NB4 (cell line): ENCODE data around the gene PHGDH.
"Not testable (repeated sequence)": the region's sequence is repeated elsewhere in the genome, so short reads cannot be mapped to it uniquely, and the experiment has no call there.

Source experiments
- DNase-seq: peaks from one replicate; pipeline ENCODE4 v3.0.0; 2010; ENCODE audit warnings: low read depth
- H3K4me3 ChIP-seq: one replicate; pipeline ENCODE4 v1.5.1; 2011; ENCODE audit warnings: mild to moderate bottlenecking, low read depth, low read length, moderate library complexity
- MAX ChIP-seq: IDR thresholded peaks from 2 replicates; pipeline ENCODE4 v1.6.1; 2011; ENCODE audit warnings: low read depth, low read length
- MYC ChIP-seq: IDR thresholded peaks from 2 replicates; pipeline ENCODE4 v1.6.1; 2011; ENCODE audit warnings: low read depth, low read length
- POLR2A ChIP-seq: IDR thresholded peaks from 2 replicates; pipeline ENCODE4 v1.6.1; 2011; ENCODE audit warnings: mild to moderate bottlenecking; ENCODE audit not compliant: insufficient read length; ENCODE audit errors: extremely low read depth
- TF ChIP-seq, protein P1 (sequence below): IDR thresholded peaks from one replicate; pipeline ENCODE4 v1.5.1; 2012; ENCODE audit warnings: low read depth, low read length

PHGDH gene

GRCh38 chr1:119687434-119688079, 24.2 kb upstream of the PHGDH start:
- TF ChIP-seq MYC (no peak), POLR2A (no peak)
- TF ChIP-seq, protein P1, sequence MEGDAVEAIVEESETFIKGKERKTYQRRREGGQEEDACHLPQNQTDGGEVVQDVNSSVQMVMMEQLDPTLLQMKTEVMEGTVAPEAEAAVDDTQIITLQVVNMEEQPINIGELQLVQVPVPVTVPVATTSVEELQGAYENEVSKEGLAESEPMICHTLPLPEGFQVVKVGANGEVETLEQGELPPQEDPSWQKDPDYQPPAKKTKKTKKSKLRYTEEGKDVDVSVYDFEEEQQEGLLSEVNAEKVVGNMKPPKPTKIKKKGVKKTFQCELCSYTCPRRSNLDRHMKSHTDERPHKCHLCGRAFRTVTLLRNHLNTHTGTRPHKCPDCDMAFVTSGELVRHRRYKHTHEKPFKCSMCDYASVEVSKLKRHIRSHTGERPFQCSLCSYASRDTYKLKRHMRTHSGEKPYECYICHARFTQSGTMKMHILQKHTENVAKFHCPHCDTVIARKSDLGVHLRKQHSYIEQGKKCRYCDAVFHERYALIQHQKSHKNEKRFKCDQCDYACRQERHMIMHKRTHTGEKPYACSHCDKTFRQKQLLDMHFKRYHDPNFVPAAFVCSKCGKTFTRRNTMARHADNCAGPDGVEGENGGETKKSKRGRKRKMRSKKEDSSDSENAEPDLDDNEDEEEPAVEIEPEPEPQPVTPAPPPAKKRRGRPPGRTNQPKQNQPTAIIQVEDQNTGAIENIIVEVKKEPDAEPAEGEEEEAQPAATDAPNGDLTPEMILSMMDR: no peak
- no peak for DNase-seq
- H3K4me3 ChIP-seq: no peak overlapping the region

DNA sequence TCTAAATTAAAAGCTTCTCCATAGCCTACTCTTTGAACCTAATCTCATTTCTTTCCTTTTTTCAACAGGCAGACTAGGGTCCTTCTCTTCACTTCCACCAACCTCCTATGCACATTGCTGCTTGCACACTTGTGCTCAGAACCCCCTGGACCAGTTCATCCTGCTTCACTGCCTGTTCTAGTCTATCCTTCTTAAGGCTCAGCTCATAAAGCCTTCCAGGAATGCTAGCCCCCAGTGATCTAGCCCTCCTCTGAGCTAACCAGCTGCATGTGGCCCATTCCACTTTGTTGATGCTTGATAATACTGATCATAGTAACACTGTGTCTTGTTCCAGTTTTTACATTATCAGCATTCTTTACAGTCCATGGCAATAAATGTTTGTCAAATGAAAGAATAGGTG, 22.9 kb upstream of the PHGDH start:
- TF ChIP-seq MAX: no peak
- no peak overlapping the region for H3K4me3 ChIP-seq
- no peak for DNase-seq

- no peak overlapping the region for H3K4me3 ChIP-seq
- no peak for DNase-seq
- TF ChIP-seq MAX (no peak), POLR2A (no peak), MYC (no peak)
- TF ChIP-seq, protein P1: no peak
These were observed 22.2 kb upstream of the PHGDH start for GRCh38 chr1:119689511-119689910.

GRCh38 chr1:119696863-119697262, 14.9 kb upstream of the PHGDH start:
- not testable (repeated sequence) for H3K4me3 ChIP-seq, DNase-seq

DNA sequence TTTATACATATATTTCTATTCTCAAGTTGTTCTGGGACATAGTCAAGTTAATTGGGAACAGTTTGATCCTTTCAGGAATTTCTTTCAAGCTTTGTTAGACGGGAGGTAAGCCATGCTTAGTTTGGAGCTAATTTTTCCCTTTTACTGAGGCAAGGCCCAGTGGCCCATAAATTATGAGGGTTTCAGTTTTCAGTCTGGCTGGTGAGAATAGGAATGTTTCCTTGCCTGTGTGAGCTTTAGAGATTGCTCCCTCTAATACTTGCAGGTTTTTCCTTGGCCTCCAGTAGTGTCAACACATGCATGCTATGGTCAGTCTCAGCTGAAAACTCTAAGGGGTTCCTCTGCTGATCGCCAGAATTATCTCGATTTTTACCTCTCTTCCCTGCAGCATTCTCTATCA, 14.1 kb upstream of the PHGDH start:
- no peak for DNase-seq
- H3K4me3 ChIP-seq: no peak overlapping the region
- TF ChIP-seq, protein P1: no peak
- TF ChIP-seq MYC (no peak), MAX (no peak), POLR2A (no peak)

DNA sequence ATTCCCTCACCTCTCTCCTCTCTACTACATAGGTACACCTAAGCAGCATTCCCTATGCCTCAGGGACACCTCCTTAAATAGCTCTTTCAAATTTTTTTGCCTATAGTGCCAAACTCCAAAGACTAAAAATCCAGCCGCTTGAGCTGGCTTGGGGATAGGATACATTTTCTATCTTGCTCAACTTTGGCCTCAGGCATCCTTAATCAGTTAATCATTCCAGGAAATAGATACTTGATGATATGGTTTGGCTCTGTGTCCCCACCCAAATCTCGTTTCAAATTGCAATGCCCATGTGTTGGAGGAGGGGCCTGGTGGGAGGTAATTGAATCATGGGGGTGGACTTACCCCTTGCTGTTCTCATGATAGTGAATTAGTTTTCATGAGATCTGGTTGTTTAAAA, 11.4 kb upstream of the PHGDH start:
- DNase-seq: no peak
- H3K4me3 ChIP-seq: no peak overlapping the region
- TF ChIP-seq POLR2A: no peak
- TF ChIP-seq, protein P1: no peak
- no peak for TF ChIP-seq MYC
- TF ChIP-seq MAX: no peak

DNA sequence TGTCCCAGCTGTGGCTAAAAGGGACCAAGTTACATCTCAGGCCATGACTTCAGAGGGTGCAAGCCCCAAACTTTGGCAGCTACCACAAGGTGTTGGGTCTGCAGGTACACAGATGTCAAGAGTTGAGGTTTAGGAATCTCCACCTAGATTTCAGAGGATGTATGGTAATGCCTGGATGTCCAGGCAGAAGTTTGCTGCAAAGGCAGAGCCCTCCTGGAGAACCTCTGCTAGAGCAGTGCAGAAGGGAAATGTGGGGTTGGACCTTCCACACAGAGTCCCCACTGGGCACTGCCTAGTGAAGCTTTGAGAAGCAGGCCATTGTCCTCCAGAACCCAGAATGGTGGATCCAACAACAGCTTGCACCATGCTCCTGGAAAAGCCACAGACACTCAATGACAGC, 10.1 kb upstream of the PHGDH start:
- no peak overlapping the region for H3K4me3 ChIP-seq
- no peak for DNase-seq
- TF ChIP-seq, protein P1: no peak
- TF ChIP-seq POLR2A (no peak), MYC (no peak), MAX (no peak)
